Germinal center (tissue), 1 donor: ENCODE measurements around the gene CCL23.
"Not testable (repeated sequence)": the region's sequence is repeated elsewhere in the genome, so short reads cannot be mapped to it uniquely, and the experiment has no call there.

Source experiments
- DNase-seq: peaks from one replicate; pipeline ENCODE4 v3.0.0; 2012; ENCODE audit warnings: mixed read lengths, low spot score

CCL23 gene, protein sequence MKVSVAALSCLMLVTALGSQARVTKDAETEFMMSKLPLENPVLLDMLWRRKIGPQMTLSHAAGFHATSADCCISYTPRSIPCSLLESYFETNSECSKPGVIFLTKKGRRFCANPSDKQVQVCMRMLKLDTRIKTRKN

DNA sequence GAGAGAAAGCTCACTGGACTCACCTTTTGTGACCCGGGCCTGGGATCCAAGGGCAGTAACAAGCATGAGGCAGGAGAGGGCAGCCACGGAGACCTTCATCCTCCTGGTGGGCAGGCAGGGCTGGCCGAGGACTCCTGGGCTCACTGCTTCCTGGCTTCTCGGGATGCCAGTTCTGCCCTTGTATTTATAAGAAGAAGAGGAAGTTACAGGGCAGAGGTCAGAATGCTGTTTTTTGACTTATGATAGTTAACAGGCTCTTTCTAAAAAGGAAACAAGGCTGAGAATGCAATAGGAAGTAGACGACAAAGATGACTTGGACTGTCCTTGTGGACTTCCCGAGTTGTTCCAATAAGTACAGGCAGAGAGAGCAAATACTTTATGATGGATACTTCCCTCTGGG lies at the start of gene CCL23:
TSS of gene CCL23 (minus strand) at position 174 of the 400 bp plus-strand sequence. CDS start at position 99, 75 bp downstream.
- no peak for DNase-seq

DNA sequence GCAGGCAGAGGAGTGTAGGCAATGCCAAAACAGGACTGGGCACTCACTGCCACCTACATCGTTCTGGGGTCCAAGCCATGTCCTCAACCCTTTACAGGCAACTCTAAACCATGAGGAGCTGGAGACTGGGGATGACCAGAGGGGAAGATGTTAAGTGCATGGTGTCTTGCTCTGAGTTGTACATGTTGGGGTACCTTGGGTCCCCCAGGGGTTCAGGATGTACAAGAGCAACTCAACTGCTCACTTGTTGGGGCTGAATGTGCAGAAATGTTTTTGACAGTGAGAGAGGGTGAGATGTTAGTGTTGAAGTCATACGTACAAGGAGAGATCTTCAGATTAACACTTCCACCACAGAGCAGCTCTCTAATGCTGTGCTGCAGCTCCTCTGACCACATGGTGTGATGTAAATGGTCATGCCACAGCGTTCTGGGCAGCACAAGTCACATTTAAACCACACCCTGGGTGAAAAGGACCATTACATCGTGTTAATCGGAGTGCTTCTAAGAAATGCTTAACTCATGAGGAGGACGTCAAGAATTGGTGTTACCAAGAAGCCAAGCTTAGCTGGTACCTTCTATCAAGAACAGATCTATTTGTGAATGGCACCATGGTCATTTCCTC lies 48.7 kb upstream of the CCL23 start:
- no peak for DNase-seq

DNA sequence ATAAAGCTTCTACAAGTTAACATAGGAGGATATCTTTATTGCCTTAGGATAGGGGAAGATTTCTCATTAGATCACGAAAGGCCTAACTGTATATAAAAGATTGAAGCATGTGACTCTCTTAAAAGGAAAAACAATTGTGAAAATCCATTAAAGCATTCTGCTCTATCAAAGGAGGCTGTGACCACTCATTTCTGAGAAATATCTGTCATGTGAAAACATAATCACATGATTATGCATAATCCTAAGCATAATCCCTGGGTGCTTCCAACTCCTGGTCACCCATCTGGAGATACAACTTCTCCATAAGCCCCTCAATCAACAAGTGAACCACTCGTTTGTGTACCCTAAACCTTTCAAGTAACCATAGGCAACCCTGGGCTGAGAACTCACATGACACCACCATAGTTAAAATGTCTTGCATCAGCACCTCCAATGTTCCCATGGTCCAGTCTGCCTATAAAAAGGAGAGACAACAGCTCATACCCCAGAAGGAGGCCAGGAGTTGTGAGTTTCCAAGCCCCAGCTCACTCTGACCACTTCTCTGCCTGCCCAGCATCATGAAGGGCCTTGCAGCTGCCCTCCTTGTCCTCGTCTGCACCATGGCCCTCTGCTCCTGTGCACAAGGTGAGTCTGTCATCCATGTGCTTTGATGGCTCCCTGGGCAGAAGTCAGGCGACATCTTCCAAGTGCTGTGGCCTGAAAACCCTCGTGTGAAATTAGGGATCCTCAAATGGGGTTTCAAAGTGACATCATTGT lies 46.2 kb upstream of the CCL23 start, which contains the start of gene CCL18:
TSS of gene CCL18 (plus strand) at position 487 of the 756 bp plus-strand sequence. CDS start at position 558, 71 bp downstream.
- DNase-seq = no peak

DNA sequence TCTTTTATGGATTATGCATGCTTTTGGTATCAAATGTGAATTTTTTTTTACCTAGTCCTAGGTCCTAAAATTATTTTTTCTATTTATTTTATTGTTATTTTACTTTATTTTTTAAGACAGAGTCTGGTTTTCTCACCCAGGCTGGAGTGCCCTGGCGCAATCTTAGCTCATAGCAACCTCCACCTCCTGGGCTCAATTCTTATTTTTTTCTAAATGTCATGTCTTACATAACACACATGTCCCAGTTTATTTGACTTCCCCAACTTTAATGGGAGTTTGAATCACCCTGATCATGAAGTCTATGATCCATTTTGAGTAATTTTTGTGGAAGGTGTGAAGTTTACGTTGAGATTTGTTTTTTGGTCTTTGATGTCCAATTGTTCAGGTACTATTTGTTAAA lies 43.0 kb upstream of the CCL23 start:
- no peak for DNase-seq

DNA sequence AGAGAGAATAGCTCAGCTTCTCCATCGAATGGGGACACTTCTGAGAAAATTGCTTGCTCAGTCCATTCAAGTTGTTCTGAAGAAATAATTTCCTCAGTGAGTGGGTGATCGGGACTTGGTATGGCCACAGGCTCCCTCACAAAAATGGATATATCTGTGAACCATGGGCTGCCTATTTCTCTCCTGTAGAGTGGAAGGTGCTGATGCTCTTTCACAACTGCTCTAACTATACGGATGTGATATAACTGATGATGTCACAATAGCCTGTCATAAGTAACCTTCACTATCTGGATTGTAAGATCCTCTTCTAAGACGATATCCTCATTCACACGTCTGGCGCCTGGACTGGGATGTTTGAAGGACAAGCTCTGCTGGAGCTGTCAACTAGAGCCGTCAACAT lies 41.6 kb upstream of the CCL23 start:
- no peak for DNase-seq

DNA sequence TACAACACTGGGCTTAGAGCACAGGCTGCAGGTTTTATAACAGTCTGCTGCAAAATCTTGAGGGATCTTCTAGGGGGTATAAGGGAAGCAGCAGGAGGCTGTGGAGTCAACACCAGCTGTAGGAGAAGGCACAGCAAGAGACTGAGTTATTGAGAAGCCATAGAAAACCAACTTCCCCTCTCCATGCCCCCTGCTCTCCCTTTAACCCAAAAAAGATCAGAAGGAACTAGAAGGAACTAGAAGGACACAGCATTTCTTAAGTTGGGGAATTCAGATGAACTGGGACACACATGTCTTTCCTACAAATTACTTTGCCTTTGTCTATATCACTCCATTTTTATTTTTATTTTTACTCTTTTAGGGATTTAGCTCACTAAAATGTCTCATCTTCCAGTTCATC lies 40.1 kb upstream of the CCL23 start:
- DNase-seq = no peak

DNA sequence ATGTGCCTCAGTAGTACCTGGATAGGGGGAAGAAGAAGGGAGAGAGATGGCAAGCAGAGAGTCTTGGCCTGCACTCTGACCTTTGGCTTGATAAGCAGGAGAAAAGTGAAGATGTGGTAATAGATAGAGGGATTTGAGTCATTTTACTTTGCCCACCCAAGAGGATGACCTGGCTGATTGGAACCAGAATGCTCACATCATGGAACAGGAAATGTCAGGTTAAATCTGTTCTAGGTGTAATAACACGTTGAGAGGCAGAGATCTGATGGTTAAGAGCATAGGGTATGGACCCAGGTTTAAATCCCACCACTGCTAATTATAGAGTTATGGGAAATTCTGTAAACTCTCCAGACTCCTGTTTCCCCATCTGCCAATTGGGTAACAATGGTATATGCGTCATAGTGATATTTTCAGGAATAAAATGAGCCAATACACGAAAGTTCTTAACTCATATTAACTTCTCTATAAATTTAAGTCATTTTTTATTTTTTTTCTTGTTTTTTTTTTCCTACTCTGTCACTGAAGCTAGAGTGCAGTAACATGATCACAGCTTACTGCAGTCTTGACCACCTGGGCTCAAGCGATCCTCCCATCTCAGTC lies 38.2 kb upstream of the CCL23 start:
- DNase-seq = no peak

DNA sequence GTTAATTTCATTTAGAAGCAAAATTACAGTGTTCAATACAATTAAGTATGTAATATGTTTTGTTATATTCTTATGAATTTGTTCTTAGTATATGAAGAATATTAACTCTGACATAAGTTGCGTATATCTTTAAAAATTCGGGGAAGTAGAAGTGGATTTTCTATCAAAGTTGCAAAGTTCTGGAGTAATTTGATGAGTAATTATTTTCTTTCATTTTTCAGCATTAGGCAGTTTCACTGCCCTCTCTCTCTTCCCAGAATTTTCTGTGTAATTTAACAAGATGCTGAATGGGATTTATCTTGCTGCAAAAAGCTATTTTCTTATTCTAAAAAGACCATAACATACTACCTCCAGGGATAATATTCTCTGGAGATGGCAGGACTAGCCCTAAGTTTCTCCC lies 37.4 kb upstream of the CCL23 start:
- DNase-seq = no peak

DNA sequence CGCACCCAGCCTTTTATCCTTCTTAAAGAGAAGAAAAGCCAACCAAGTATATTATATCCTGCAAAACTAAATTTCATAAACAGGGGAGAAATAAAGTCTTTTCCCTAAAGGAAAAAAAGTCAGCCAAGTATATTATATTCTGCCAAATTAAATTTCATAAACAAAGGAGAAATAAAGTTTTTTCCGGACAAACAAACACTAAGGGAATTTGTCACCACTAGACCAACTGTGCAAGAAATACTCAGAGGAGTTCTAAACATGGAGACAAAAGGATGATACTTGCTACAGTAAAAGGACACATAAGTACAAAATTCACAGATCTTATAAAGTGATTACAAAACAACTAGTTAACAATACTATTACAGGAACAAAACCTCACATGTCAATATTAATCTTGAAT lies 31.9 kb upstream of the CCL23 start:
- no peak for DNase-seq

DNA sequence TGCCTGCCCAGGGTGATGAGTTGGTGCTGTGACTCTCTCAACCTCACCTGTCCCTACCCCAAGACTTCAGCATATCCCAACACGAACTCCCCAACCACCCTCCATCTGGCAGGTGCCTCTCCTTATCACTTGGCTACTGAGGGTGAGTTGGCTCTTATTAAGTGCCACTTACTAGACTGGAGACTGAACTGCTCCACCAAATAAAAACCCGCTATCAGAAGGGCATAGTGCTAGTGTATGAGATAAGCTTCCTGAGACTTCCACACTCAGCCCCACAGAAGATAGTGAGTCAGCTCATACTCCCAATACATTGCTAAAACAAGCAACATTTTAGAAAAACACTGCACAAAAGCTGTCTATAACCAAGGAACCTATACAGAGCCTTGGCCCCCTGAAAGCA lies 30.3 kb upstream of the CCL23 start:
- no peak for DNase-seq

DNA sequence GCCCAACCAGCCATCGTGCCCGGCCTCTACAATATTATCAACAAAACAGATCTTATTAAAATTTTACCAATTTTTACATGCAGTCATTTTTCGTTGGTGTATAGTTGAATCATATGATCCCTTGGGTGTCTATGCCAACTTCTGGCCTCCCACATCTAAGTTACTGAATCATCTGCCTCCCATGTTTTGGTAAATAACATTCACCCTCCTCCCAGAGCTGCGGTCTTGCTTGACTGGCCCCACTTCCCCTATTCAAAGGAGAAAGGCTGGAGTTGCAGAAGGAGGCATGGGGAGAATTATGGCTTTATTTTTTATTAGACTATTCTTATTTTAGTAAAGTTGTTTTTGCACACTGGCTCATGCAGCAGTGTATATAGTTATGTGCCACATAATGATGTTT lies 18.5 kb upstream of the CCL23 start:
- DNase-seq = no peak

DNA sequence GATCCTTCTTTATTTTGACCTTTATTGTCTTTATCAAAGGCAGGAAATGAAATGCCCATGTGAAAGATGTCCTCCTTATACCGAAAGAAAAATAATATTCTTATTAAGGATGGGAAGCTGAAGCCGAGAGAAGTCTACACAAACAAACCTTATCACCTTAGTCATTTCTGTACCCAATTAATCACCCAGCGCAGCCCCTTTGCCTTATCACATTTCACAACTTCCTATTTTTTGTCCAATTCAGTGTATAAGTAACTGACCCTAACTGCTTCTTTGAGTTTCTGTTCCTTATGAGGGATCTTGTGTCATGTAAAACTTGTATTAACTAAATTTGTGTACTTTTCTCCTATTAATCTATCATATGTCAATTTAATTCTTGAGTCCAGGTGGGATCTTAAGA lies 16.4 kb upstream of the CCL23 start:
- DNase-seq = no peak

DNA sequence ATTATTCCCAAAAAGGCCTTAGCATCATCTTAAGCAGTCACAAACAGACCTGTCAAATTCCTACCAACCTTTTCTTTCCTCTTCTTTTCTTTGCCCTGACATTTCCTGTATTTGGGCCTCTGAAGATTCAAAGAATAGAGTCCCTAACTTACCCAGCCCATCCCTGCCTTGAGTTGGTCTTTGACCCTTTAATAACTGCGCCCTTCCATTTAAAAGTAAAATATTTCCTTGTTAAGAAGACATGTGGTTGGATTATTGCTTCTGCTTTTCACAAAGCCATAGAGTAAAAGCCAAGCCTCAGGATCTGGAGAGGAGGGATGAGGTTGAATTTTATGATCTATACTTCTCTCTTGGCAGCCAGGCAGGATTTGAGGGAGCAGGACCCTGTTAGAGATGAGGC lies 13.2 kb upstream of the CCL23 start:
- no peak for DNase-seq

DNA sequence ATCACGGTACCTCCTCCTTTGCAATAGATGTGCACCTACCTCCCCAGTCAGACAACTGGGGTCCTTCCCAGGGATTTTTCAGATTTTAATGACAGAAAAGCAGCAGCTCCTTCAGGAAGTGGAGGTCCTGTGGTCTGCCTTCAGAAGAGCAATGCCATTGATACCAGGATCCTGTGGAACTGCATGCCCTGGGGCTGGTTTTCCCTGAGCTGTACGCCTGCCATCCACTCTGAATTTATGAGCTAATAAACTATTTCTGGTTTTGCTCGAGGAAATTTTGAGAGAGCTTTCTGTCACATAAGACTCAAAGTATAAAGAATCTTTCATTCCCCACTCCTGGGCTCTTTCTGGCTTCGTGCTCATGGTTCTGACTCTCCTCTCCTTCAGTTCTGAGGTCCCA lies 10.0 kb upstream of the CCL23 start:
- DNase-seq = no peak

DNA sequence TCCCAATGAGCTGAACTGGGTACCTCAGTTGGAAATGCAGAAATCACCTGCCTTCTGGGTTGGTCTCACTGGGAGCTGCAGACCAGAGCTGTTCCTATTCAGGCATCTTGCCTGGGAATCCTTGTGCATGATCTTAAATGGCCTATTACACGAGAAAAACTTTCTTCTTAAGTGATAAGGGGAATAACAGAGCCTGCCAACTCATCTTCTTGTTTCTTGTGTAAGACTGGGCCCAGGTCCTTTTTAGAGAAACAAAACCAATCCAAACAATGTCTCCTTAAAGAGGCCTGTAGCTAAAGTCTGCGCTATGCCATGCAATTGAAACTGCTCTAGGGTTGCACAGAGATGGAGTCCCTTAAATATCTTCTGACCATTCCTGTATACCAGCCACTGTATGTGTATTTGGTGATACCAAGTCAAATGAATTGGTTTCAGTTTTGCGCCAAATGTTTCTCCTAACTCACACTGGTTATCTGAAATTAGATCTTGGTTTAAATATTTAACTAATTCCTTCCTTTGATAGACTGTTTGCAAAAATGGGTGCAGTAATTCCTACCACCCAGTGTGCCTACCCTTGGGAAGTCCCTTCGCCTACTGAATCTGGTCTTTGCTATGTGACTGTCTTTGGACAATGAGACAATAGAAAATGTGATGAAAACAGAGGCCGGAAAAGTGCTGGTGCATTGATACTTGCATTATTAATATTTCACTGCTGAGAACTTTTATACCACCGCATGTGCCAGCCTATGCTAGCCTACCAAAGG lies 6.5 kb upstream of the CCL23 start:
- no peak for DNase-seq

DNA sequence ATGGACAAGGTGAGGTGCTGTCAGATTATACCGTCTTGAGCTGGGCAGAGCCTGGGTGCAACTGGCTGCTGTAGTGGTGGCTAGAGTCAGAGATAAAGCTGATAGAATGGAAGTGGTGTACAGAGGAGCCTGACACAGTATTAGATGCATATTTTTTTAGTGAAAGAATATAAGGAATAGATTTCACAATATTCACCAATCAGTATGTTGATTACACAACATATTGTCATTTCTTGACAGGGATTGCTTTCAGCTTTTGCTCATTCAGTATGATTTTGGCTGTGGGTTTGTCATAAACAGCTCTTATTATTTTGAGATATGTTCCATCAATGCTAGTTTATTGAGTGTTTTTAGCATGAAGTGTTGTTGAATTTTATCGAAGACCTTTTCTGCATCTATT lies 1.7 kb upstream of the CCL23 start:
- no peak for DNase-seq

DNA sequence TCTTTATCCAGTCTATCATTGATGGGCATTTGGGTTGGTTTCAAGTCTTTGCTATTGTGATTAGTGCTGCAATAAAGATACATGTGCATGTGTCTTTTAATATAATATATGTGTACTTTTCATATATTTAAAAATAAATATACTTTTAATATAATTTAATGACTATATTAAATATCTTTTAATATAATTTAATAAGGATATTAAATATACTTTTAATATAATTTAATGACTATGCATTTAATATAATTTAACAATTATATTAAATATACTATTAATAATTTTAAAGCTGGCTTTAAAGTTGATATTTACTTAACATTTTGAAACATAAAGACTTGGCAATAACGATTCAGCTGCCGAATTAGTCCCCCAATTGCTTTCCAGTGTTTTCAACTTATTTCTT lies 1.2 kb downstream of the CCL23 start:
- DNase-seq = no peak

DNA sequence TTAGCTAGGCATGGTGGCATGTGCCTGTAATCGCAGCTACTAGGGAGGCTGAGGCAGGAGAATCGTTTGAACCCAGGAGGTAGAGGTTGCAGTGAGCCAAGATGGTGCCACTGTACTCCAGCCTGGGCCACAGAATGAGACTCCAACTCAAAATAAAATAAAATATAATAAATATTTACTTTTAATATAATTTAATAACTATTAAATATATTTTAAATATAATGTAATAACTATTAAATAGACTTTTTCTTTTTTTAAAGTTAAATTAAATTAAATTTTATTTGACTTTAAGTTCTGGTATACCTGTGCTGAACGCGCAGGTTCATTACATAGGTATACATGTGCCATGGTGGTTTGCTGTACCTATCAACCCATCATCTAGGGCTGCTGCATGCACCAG lies 1.9 kb downstream of the CCL23 start:
- DNase-seq = not testable (repeated sequence)

DNA sequence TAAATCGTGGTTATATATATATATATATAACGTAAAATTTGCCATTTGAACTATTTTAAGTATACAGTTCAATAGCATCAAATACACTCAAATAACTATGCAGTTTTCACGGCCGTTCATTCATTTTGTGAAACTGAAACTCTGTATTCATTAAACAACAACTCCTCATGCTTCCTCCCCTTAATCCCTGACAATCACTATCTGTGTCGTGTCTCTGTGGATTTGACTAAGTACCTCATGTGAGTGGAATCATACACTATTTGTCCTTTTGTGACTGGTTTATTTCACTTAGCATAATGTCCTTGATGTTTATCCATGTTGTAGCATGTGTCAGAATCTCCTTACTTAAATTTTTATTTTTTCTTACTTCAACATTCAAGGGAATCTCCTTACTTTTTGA lies 2.8 kb downstream of the CCL23 start:
- DNase-seq = no peak

DNA sequence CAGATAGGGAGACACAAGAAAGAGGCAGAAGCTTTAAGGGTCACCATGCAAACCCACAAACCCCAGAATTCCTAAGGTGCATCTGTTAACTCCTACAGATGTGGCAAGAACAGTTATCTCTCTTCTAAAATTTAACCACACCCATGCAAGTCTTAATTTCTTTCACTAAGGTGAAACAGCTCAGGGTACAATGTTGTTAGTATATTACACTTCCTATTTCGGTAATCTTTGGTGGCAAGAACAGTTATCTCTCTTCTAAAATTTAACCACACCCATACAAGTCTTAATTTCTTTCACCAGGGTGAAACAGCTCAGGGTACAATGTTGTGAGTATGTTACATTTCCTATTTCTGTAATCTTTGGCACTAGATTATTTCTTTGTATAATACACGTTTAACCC lies 6.6 kb downstream of the CCL23 start:
- DNase-seq = no peak

DNA sequence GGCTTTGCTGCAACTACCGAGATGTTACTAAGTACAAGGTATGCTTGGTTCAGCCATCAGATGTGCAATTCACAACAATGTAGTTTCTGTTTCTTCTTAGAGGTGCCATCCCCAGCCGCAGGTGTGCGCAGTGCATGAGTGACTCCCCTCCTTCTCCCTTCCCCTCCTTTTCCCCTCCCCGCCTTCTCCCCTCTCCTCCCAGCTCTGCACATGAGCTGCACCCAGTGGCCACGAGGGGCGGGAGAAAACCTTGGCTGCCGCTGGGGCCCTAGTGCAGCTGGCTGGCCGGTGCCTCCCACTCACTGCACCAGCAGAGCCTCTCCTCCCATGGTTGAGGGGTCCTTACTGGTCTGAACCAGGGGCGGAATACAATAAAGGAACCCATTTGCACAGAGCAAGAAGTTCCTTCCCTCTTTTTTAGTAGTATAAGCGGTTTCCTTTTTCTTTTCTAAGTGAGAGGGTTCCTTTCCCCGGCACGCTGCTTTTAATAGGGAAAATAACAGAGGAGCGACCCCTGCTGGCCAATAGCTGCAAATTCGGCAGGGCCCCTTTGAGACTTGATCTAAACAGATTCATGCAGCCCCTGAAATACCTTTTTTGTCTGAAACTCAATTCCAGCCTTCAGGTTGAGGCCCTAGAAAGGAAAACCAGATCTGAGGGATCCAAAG lies 8.6 kb downstream of the CCL23 start:
- DNase-seq = peak; percentile 27

DNA sequence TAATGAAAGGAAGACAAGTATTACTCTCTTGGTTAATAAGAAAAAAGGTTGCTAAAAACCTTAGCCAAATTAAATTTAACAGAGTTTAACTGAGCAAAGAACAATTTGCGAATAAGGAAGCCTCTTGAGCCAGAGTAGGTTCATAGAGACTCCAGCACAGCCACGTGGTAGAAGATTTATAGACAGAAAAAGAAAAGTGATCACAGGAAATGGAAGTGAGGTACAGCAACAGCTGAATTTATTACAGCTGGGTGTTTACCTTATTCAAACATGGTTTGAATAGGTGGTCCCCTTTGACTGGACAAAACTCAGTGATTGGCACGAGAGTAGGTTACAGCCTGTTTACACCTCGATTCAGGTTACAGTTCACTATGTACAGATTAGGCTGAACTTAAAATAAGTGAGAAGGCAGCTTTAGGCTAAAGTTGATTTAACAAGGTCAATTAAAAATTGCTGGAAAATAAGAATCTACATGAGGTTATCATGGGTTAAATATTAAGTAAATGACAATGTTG lies 13.1 kb downstream of the CCL23 start:
- no peak for DNase-seq
